ENCODE measurements around the gene MAGI2. TPM values are rescaled to one million over a fixed set of nuclear protein-coding genes. Genes with fewer than 3 reads are reported as not detected.

The MAGI2 gene
- total RNA-seq, 1 experiment from 2014 or later: 0.07 TPM

GRCh38 chr7:78165854-78166253, 1287.6 kb downstream of the MAGI2 start:
- TF ChIP-seq, protein P1, sequence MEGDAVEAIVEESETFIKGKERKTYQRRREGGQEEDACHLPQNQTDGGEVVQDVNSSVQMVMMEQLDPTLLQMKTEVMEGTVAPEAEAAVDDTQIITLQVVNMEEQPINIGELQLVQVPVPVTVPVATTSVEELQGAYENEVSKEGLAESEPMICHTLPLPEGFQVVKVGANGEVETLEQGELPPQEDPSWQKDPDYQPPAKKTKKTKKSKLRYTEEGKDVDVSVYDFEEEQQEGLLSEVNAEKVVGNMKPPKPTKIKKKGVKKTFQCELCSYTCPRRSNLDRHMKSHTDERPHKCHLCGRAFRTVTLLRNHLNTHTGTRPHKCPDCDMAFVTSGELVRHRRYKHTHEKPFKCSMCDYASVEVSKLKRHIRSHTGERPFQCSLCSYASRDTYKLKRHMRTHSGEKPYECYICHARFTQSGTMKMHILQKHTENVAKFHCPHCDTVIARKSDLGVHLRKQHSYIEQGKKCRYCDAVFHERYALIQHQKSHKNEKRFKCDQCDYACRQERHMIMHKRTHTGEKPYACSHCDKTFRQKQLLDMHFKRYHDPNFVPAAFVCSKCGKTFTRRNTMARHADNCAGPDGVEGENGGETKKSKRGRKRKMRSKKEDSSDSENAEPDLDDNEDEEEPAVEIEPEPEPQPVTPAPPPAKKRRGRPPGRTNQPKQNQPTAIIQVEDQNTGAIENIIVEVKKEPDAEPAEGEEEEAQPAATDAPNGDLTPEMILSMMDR (IDR thresholded peaks at IDR 0.05; ENCODE audit: unreplicated experiment): no peak
- H3K27me3 Mint-ChIP-seq (ENCODE audit: insufficient read depth, unreplicated experiment): peaks cover 67% of the 10 kb centered on the region
- no peaks in the 10 kb centered on the region for H3K36me3 Mint-ChIP-seq (ENCODE audit: insufficient read depth, unreplicated experiment)
- no peak for DNase-seq (ENCODE audit: unreplicated experiment)
- intact Hi-C loops (cut with micrococcal nuclease): no loop called here
- H3K4me3 Mint-ChIP-seq (ENCODE audit: unreplicated experiment): no peak overlapping the region
- H3K27ac Mint-ChIP-seq (ENCODE audit: low read depth, unreplicated experiment): no peak overlapping the region
- CTCF ChIA-PET: interaction anchor here (0.8 kb wide), 1 partner anchor 145 kb away, joined by 3 read pairs; no protein-coding TSS in a partner anchor
- BruUV-seq (replicated peaks): no TSS peak
- H3K4me1 Mint-ChIP-seq (ENCODE audit: insufficient read depth, unreplicated experiment): no peaks in the 10 kb centered on the region
- H3K9me3 Mint-ChIP-seq (ENCODE audit: unreplicated experiment): no peaks in the 10 kb centered on the region
- POLR2A ChIA-PET: no interaction called here

- Mint-ChIP-seq H3K4me1 (ENCODE audit: insufficient read depth, unreplicated experiment) (no peaks in the 10 kb centered on the region), H3K9me3 (ENCODE audit: unreplicated experiment) (no peaks in the 10 kb centered on the region), H3K27ac (ENCODE audit: low read depth, unreplicated experiment) (no peak overlapping the region), H3K4me3 (ENCODE audit: unreplicated experiment) (no peak overlapping the region), H3K36me3 (ENCODE audit: insufficient read depth, unreplicated experiment) (no peaks in the 10 kb centered on the region), H3K27me3 (ENCODE audit: insufficient read depth, unreplicated experiment) (peaks cover 67% of the 10 kb centered on the region)
- no TSS peak for BruUV-seq (replicated peaks)
- POLR2A ChIA-PET: no interaction called here
- CTCF ChIA-PET: interaction anchor here (0.8 kb wide), 1 partner anchor 145 kb away, joined by 3 read pairs; no protein-coding TSS in a partner anchor
- TF ChIP-seq, protein P1 (IDR thresholded peaks at IDR 0.05; ENCODE audit: unreplicated experiment): no peak
- DNase-seq (ENCODE audit: unreplicated experiment): no peak
- intact Hi-C loops (cut with micrococcal nuclease): no loop called here
Measured at GRCh38 chr7:78165454-78165853, 1288.0 kb downstream of the MAGI2 start.

DNA sequence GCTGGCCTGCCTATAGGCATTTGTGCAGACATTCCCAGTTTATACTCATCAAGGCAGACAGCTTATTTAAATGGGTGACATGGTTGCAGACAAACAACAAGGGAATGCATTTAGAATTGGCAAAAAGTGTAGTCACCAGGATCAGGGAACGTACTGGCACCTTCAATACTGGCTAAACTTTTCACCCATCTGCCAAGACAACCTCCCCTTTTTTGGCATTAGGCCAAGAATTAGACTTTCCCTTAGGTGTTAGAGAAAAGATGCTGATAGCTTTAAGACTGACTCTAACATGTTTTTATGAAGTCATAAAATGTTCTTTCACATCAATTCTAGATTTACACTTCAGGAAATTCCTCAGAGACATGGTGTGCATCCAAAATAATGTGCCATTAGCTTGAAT, 1289.0 kb downstream of the MAGI2 start:
- intact Hi-C loops (cut with micrococcal nuclease): no loop called here
- no peaks in the 10 kb centered on the region for H3K9me3 Mint-ChIP-seq (ENCODE audit: unreplicated experiment)
- H3K4me3 Mint-ChIP-seq (ENCODE audit: unreplicated experiment): no peak overlapping the region
- ChIA-PET POLR2A (no interaction called here), CTCF (no interaction called here)
- H3K36me3 Mint-ChIP-seq (ENCODE audit: insufficient read depth, unreplicated experiment): no peaks in the 10 kb centered on the region
- H3K27ac Mint-ChIP-seq (ENCODE audit: low read depth, unreplicated experiment): no peak overlapping the region
- TF ChIP-seq, protein P1 (IDR thresholded peaks at IDR 0.05; ENCODE audit: unreplicated experiment): no peak
- no TSS peak for BruUV-seq (replicated peaks)
- H3K27me3 Mint-ChIP-seq (ENCODE audit: insufficient read depth, unreplicated experiment): peaks cover 73% of the 10 kb centered on the region
- DNase-seq (ENCODE audit: unreplicated experiment): no peak
- no peaks in the 10 kb centered on the region for H3K4me1 Mint-ChIP-seq (ENCODE audit: insufficient read depth, unreplicated experiment)

GRCh38 chr7:78161781-78162180, 1291.7 kb downstream of the MAGI2 start:
- no TSS peak for BruUV-seq (replicated peaks)
- Mint-ChIP-seq H3K27me3 (ENCODE audit: insufficient read depth, unreplicated experiment) (peaks cover 80% of the 10 kb centered on the region), H3K27ac (ENCODE audit: low read depth, unreplicated experiment) (no peak overlapping the region), H3K4me1 (ENCODE audit: insufficient read depth, unreplicated experiment) (no peaks in the 10 kb centered on the region), H3K36me3 (ENCODE audit: insufficient read depth, unreplicated experiment) (no peaks in the 10 kb centered on the region), H3K4me3 (ENCODE audit: unreplicated experiment) (no peak overlapping the region), H3K9me3 (ENCODE audit: unreplicated experiment) (no peaks in the 10 kb centered on the region)
- CTCF ChIA-PET: interaction anchor here (0.6 to 1.1 kb wide), 3 partner anchors 8 to 88 kb away, joined by 3 to 5 read pairs (median 3); no protein-coding TSS in a partner anchor
- no peak for DNase-seq (ENCODE audit: unreplicated experiment)
- intact Hi-C loops (cut with micrococcal nuclease): no loop called here
- TF ChIP-seq, protein P1 (IDR thresholded peaks at IDR 0.05; ENCODE audit: unreplicated experiment): no peak
- POLR2A ChIA-PET: no interaction called here

Data from MCF 10A (cell line).